Bronchial epithelial cell (primary cell): Measurements from ENCODE around the gene AQP9. TPM values are rescaled to one million over a fixed set of nuclear protein-coding genes. Genes with fewer than 3 reads are reported as not detected.

Source experiments
- DNase-seq: peaks from one replicate; pipeline ENCODE4 v3.0.0-alpha.2; 2010; ENCODE audit warnings: low read depth
- FAIRE-seq: peaks from 2 replicates; lab custom pipeline; 2011; peaks lifted over from hg19 to GRCh38; lab: Jason Lieb, UNC
- H3K27me3 ChIP-seq: 2 replicates; pipeline ENCODE4 v1.5.1; 2011; ENCODE audit warnings: low read length; ENCODE audit not compliant: control insufficient read depth, insufficient read depth
- H3K36me3 ChIP-seq: 2 replicates; pipeline ENCODE4 v1.5.1; 2011; ENCODE audit warnings: low read length; ENCODE audit not compliant: control insufficient read depth, insufficient read depth
- H3K4me3 ChIP-seq: 2 replicates; pipeline ENCODE4 v1.5.1; 2011; ENCODE audit warnings: mild to moderate bottlenecking, low read depth, low read length, control low read depth
- CTCF ChIP-seq: IDR thresholded peaks from 2 replicates; pipeline ENCODE4 v1.5.1; 2011; ENCODE audit warnings: mild to moderate bottlenecking, moderate library complexity, low read length, control low read depth, inconsistent platforms; ENCODE audit not compliant: insufficient read depth, severe bottlenecking
- total RNA-seq: library from RNA; depleted of rRNA; stranded (reverse); fragments of >200 nt; gene quantifications from 2 replicates; pipeline ENCODE4 v1.2.1, GENCODE V29; 2014

The AQP9 gene
- total RNA-seq, 1 donor from 2014 or later: not detected

- no peak for FAIRE-seq
Measured at GRCh38 chr15:58117619-58118018, 20.6 kb upstream of the AQP9 start.

GRCh38 chr15:58118272-58118671 is 19.9 kb upstream of the AQP9 start:
- Histone ChIP-seq H3K36me3 (no peaks in the 10 kb centered on the region), H3K27me3 (no peaks in the 10 kb centered on the region), H3K4me3 (no peak overlapping the region)
- FAIRE-seq (no peak), DNase-seq (no peak)
- no peak for TF ChIP-seq CTCF

More at GRCh38 chr15:58117619-58118018, 20.6 kb upstream of the AQP9 start:
- Histone ChIP-seq H3K36me3 (no peaks in the 10 kb centered on the region), H3K4me3 (no peak overlapping the region), H3K27me3 (no peaks in the 10 kb centered on the region)
- DNase-seq: no peak
- no peak for TF ChIP-seq CTCF

- Histone ChIP-seq H3K36me3 (no peaks in the 10 kb centered on the region), H3K4me3 (no peak overlapping the region), H3K27me3 (no peaks in the 10 kb centered on the region)
- TF ChIP-seq CTCF: no peak
- DNase-seq (no peak), FAIRE-seq (no peak)
Measured at GRCh38 chr15:58119016-58119415, 19.2 kb upstream of the AQP9 start.

- Histone ChIP-seq H3K4me3 (no peak overlapping the region), H3K27me3 (no peaks in the 10 kb centered on the region), H3K36me3 (no peaks in the 10 kb centered on the region)
- TF ChIP-seq CTCF: no peak
- FAIRE-seq: peak; percentile 36
- DNase-seq: peak; percentile 57
Measured at GRCh38 chr15:58124585-58124984, 13.6 kb upstream of the AQP9 start.

- Histone ChIP-seq H3K4me3 (no peak overlapping the region), H3K27me3 (no peaks in the 10 kb centered on the region), H3K36me3 (no peaks in the 10 kb centered on the region)
- no peak for DNase-seq
- no peak for FAIRE-seq
- no peak for TF ChIP-seq CTCF
Measured at GRCh38 chr15:58125333-58125732, 12.8 kb upstream of the AQP9 start.

- no peak for FAIRE-seq
- H3K36me3 ChIP-seq: no peaks in the 10 kb centered on the region
Measured at GRCh38 chr15:58134886-58135285, 3.3 kb upstream of the AQP9 start.

More at GRCh38 chr15:58134886-58135285, 3.3 kb upstream of the AQP9 start:
- DNase-seq: no peak
- peaks cover 2% of the 10 kb centered on the region for H3K27me3 ChIP-seq
- no peak for TF ChIP-seq CTCF
- no peak overlapping the region for H3K4me3 ChIP-seq
